HG03175 (cell line): ENCODE results near the gene PTPRR.

Experiments
- ATAC-seq: cut with Tn5 transposase; IDR thresholded peaks from one replicate; pipeline ENCODE4 v1.9.1; 2021; ENCODE audit warnings: mild to moderate bottlenecking, moderate library complexity; ENCODE audit not compliant: unreplicated experiment

Gene PTPRR

GRCh38 chr12:70919176-70919575 is 1.4 kb downstream of the PTPRR start:
- ATAC-seq: no peak

- ATAC-seq: no peak
These were observed 2.2 kb downstream of the PTPRR start for GRCh38 chr12:70918321-70918720.

GRCh38 chr12:70910666-70911065 is 9.9 kb downstream of the PTPRR start:
- no peak for ATAC-seq

- ATAC-seq: no peak
These were observed 11.6 kb downstream of the PTPRR start for GRCh38 chr12:70908978-70909377.

- no peak for ATAC-seq
These were observed 13.1 kb downstream of the PTPRR start for GRCh38 chr12:70907412-70907811.

- no peak for ATAC-seq
These were observed 24.6 kb downstream of the PTPRR start for GRCh38 chr12:70895956-70896355.

GRCh38 chr12:70892593-70892992 is 27.9 kb downstream of the PTPRR start:
- ATAC-seq: no peak

- no peak for ATAC-seq
These were observed 29.4 kb downstream of the PTPRR start for GRCh38 chr12:70890895-70891832.

- ATAC-seq: no peak
These were observed 34.6 kb downstream of the PTPRR start for GRCh38 chr12:70885956-70886355.

- ATAC-seq: no peak
These were observed 36.7 kb downstream of the PTPRR start for GRCh38 chr12:70883855-70884254.

GRCh38 chr12:70880744-70881143 is 39.8 kb downstream of the PTPRR start:
- no peak for ATAC-seq

- ATAC-seq: no peak
These were observed 43.6 kb downstream of the PTPRR start for GRCh38 chr12:70876952-70877351.

- no peak for ATAC-seq
These were observed 44.9 kb downstream of the PTPRR start for GRCh38 chr12:70875628-70876027.

GRCh38 chr12:70854881-70855568 is 65.5 kb downstream of the PTPRR start:
- ATAC-seq: no peak

GRCh38 chr12:70854138-70854537 is 66.4 kb downstream of the PTPRR start:
- ATAC-seq: no peak

GRCh38 chr12:70853326-70853725 is 67.2 kb downstream of the PTPRR start:
- ATAC-seq: no peak

- no peak for ATAC-seq
These were observed 68.0 kb downstream of the PTPRR start for GRCh38 chr12:70852416-70853150.

- ATAC-seq: no peak
These were observed 71.1 kb downstream of the PTPRR start for GRCh38 chr12:70849265-70849960.

- ATAC-seq: no peak
These were observed 72.7 kb downstream of the PTPRR start for GRCh38 chr12:70847871-70848270.

- ATAC-seq: no peak
These were observed 75.3 kb downstream of the PTPRR start for GRCh38 chr12:70845268-70845667.

- ATAC-seq: no peak
These were observed 77.2 kb downstream of the PTPRR start for GRCh38 chr12:70843363-70843762.
